ENCODE measurements around the gene FBXL4. TPM values are rescaled to one million over a fixed set of nuclear protein-coding genes. Genes with fewer than 3 reads are reported as not detected.

FBXL4 gene
- total RNA-seq, 4 donors from 2014 or later, result 23.9 to 38.0 (median 28.7) TPM

DNA sequence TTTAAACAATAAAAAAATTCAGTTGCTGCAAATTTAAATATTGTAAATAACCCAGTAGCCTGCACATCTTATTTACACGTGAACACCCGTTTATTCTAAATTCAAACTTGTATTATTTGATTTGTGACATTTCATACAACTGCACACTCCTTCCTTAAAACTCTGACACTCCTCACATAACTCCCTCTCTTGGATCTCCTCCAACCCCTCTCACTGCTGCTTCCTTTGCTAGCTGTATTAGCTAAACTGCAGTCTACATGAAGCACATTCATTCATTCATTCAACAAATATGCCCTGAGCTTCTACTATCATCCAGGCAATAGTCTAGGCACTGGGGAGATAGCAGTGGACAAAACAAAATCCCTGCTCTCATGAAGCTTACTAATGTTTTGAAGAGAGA, 47.0 kb downstream of the FBXL4 start:
- Histone ChIP-seq H3K4me1 (peaks cover 0 to 6% (median 0%) of the 10 kb centered on the region in 4 donors), H3K27ac (no peak overlapping the region), H3K27me3 (no peaks in the 10 kb centered on the region), H3K9me3 (peaks cover 0 to 9% (median 4%) of the 10 kb centered on the region in 4 donors), H3K4me3 (no peak overlapping the region), H3K36me3 (peaks cover 0 to 74% (median 0%) of the 10 kb centered on the region in 3 donors)
- DNase-seq (ENCODE audit: low spot score in 2 of 2), result no peak
- WGBS, 2 donors, result 34 to 55% methylated on average over 2 of the region's 2 CpGs
- TF ChIP-seq EP300 (IDR thresholded peaks at IDR 0.05), result no peak
- TF ChIP-seq POLR2A (IDR thresholded peaks at IDR 0.05), result no peak
- TF ChIP-seq, protein P1, sequence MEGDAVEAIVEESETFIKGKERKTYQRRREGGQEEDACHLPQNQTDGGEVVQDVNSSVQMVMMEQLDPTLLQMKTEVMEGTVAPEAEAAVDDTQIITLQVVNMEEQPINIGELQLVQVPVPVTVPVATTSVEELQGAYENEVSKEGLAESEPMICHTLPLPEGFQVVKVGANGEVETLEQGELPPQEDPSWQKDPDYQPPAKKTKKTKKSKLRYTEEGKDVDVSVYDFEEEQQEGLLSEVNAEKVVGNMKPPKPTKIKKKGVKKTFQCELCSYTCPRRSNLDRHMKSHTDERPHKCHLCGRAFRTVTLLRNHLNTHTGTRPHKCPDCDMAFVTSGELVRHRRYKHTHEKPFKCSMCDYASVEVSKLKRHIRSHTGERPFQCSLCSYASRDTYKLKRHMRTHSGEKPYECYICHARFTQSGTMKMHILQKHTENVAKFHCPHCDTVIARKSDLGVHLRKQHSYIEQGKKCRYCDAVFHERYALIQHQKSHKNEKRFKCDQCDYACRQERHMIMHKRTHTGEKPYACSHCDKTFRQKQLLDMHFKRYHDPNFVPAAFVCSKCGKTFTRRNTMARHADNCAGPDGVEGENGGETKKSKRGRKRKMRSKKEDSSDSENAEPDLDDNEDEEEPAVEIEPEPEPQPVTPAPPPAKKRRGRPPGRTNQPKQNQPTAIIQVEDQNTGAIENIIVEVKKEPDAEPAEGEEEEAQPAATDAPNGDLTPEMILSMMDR (IDR thresholded peaks at IDR 0.05), result no peak

DNA sequence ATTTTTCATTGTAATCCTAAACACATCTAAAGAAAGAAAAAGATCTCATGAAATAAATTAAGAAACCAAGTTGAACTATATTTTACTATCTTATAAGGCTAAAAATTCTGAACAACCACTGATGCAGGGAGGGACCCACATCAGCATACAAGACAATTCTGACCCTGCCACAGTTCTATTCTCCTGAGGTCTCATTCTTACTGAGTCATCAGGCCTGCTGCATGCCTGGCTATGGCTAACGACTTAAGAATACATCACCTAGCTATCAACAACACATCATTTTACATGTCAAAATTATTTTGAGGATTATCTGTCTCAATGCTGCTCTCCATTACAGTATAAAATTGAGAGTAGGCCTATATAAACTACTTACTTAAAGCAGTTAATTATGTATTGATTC, 52.9 kb downstream of the FBXL4 start:
- TF ChIP-seq, protein P1 (IDR thresholded peaks at IDR 0.05), result no peak
- no peak for TF ChIP-seq EP300 (IDR thresholded peaks at IDR 0.05)
- no peak for TF ChIP-seq POLR2A (IDR thresholded peaks at IDR 0.05)
- Histone ChIP-seq H3K9me3 (peaks cover 0 to 9% (median 4%) of the 10 kb centered on the region in 4 donors), H3K36me3 (peaks cover 0 to 51% (median 0%) of the 10 kb centered on the region in 3 donors), H3K4me3 (no peak overlapping the region), H3K27ac (no peak overlapping the region), H3K27me3 (no peaks in the 10 kb centered on the region), H3K4me1 (no peaks in the 10 kb centered on the region)
- WGBS, 2 donors, result 61 to 75% methylated on average over 1 of the region's 1 CpG
- no peak for DNase-seq (ENCODE audit: low spot score in 2 of 2)

DNA sequence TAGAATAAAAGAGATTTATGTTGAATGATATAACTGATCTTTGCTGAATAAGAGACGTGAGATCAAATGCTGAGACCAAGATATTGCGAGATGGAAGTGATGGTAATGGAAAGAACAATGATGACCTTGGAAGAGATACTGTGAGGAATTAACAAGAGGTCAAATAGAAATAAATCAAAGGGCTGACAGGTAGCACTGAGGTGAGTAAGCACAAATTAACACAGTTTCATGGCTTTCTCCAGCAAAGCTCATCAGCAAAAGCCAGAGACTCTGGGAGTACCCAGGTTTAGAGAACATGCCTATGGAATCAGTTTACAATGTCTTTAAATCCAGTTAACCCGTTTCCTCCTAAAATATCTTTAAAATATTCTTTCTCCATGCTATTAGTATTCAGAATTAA, 60.1 kb downstream of the FBXL4 start:
- WGBS, 2 donors, result 96 to 97% methylated on average over 3 of the region's 3 CpGs
- no peak for TF ChIP-seq POLR2A (IDR thresholded peaks at IDR 0.05)
- TF ChIP-seq, protein P1 (IDR thresholded peaks at IDR 0.05), result no peak
- TF ChIP-seq EP300 (IDR thresholded peaks at IDR 0.05), result no peak
- Histone ChIP-seq H3K27me3 (no peaks in the 10 kb centered on the region), H3K9me3 (no peaks in the 10 kb centered on the region), H3K4me1 (no peaks in the 10 kb centered on the region), H3K4me3 (no peak overlapping the region), H3K27ac (no peak overlapping the region), H3K36me3 (peaks cover 0 to 44% (median 0%) of the 10 kb centered on the region in 3 donors)
- DNase-seq (ENCODE audit: low spot score in 2 of 2), result no peak

DNA sequence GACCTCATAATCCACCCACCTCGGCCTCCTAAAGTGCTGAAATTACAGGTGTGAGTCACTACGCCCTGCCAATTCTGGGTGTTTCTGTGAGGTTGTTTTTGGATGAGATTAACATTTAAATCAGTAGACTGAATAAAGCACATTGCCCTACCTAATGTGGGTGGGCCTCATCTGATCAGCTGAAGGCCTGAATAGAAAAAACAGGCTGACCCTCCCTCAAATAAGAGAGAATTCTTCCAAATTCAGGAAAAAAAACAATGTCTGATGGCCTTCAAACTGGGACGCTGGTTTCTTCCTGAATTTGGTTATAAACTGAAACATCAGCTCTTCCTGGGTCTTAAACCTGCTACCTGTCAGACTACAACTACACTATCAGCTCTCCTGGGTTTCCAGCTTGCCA, 62.4 kb downstream of the FBXL4 start:
- no peak for TF ChIP-seq EP300 (IDR thresholded peaks at IDR 0.05)
- TF ChIP-seq, protein P1 (IDR thresholded peaks at IDR 0.05), result no peak
- TF ChIP-seq POLR2A (IDR thresholded peaks at IDR 0.05), result no peak
- H3K4me3 ChIP-seq, result no peak overlapping the region
- H3K36me3 ChIP-seq, result peaks cover 0 to 42% (median 0%) of the 10 kb centered on the region in 3 donors
- no peaks in the 10 kb centered on the region for H3K9me3 ChIP-seq
- no peak for DNase-seq (ENCODE audit: low spot score in 2 of 2)
- no peaks in the 10 kb centered on the region for H3K27me3 ChIP-seq
- WGBS, 2 donors, result 91 to 95% methylated on average over 3 of the region's 3 CpGs
- no peak overlapping the region for H3K27ac ChIP-seq
- no peaks in the 10 kb centered on the region for H3K4me1 ChIP-seq

DNA sequence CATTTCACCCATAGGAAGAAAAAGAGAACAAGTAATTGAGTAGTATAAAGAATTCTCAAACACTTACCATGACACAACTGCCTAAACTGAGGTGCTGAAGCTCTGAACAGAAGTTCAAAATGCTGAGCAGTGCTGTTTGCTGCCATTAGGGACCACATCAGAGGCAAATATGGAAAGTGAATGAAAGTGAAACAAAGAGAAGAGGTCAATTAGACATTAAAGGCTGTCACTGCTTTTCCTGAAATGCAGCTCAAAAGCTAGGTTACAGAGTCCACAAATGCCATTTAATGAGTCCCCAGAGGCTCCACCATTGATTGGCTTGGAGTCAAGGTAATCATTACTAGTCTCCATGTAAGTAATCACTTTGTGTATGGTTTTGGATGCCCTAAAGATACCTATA, 67.3 kb downstream of the FBXL4 start:
- peaks cover 0 to 32% (median 0%) of the 10 kb centered on the region in 3 donors for H3K36me3 ChIP-seq
- no peak overlapping the region for H3K27ac ChIP-seq
- H3K9me3 ChIP-seq, result no peaks in the 10 kb centered on the region
- H3K4me1 ChIP-seq, result peaks cover 0 to 11% (median 0%) of the 10 kb centered on the region in 4 donors
- H3K4me3 ChIP-seq, result no peak overlapping the region
- TF ChIP-seq EP300 (IDR thresholded peaks at IDR 0.05), result no peak
- no peak for TF ChIP-seq POLR2A (IDR thresholded peaks at IDR 0.05)
- TF ChIP-seq, protein P1 (IDR thresholded peaks at IDR 0.05), result no peak
- DNase-seq (ENCODE audit: low spot score in 2 of 2), result no peak
- H3K27me3 ChIP-seq, result no peaks in the 10 kb centered on the region

All from tibial nerve (tissue), 4 donors.